Brain microvascular endothelial cell (primary cell): Measurements from ENCODE around the gene HAS3.

Source experiments
- DNase-seq: peaks from one replicate; pipeline ENCODE4 v3.0.0-alpha.2; 2020
- H3K27ac ChIP-seq: fragments of 250-450 bp; sonication (Bioruptor Pico); 2 replicates; pipeline ENCODE4 v1.5.1; 2020; ENCODE audit warnings: mild to moderate bottlenecking, moderate library complexity
- H3K27me3 ChIP-seq: fragments of 250-450 bp; sonication (Bioruptor Pico); replicated peaks from 2 replicates; pipeline ENCODE4 v1.5.1; 2020; ENCODE audit warnings: mild to moderate bottlenecking
- H3K36me3 ChIP-seq: fragments of 250-450 bp; sonication (Bioruptor Pico); replicated peaks from 2 replicates; pipeline ENCODE4 v1.5.1; 2020; ENCODE audit warnings: mild to moderate bottlenecking
- H3K4me3 ChIP-seq: 2 replicates; pipeline ENCODE4 v1.5.1; 2011; ENCODE audit warnings: low read depth, mild to moderate bottlenecking, control low read depth, low read length, moderate library complexity
- in situ Hi-C: cut with HindIII; loops from 2 replicates; pipeline ENCODE4 v1.10.0; 2017; ENCODE audit warnings: low sequenced_read_pairs, low pct_ligation_motif_present
- TF ChIP-seq, protein P1 (sequence below): IDR thresholded peaks from 2 replicates; pipeline ENCODE4 v1.5.1; 2011; ENCODE audit warnings: low read depth, mild to moderate bottlenecking, moderate library complexity, low read length, control low read depth, inconsistent platforms; ENCODE audit errors: missing control alignments

Gene HAS3

DNA sequence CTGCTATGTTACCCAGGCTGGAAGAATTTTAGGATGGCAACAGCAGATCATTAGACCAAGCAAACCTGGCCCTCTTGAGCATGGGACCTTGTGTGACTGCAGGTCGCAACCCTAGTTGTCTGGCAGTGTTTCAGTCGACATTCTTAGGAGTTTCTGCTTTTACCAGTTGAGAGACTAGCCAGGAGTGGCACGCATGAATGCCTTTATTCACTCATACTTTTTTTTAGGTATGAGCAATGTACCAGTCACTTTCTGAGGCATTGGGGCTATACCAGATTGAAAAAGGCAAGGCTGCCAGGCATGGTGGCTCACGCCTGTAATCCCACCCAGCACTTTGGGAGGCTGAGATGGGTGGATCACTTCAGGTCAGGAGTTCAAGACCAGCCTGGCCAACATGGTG, 28.2 kb upstream of the HAS3 start:
- H3K4me3 ChIP-seq: no peak overlapping the region
- H3K36me3 ChIP-seq: no peaks in the 10 kb centered on the region
- in situ Hi-C loops: no loop called here
- TF ChIP-seq, protein P1, sequence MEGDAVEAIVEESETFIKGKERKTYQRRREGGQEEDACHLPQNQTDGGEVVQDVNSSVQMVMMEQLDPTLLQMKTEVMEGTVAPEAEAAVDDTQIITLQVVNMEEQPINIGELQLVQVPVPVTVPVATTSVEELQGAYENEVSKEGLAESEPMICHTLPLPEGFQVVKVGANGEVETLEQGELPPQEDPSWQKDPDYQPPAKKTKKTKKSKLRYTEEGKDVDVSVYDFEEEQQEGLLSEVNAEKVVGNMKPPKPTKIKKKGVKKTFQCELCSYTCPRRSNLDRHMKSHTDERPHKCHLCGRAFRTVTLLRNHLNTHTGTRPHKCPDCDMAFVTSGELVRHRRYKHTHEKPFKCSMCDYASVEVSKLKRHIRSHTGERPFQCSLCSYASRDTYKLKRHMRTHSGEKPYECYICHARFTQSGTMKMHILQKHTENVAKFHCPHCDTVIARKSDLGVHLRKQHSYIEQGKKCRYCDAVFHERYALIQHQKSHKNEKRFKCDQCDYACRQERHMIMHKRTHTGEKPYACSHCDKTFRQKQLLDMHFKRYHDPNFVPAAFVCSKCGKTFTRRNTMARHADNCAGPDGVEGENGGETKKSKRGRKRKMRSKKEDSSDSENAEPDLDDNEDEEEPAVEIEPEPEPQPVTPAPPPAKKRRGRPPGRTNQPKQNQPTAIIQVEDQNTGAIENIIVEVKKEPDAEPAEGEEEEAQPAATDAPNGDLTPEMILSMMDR: no peak
- DNase-seq: no peak
- H3K27me3 ChIP-seq: no peaks in the 10 kb centered on the region
- no peak overlapping the region for H3K27ac ChIP-seq

DNA sequence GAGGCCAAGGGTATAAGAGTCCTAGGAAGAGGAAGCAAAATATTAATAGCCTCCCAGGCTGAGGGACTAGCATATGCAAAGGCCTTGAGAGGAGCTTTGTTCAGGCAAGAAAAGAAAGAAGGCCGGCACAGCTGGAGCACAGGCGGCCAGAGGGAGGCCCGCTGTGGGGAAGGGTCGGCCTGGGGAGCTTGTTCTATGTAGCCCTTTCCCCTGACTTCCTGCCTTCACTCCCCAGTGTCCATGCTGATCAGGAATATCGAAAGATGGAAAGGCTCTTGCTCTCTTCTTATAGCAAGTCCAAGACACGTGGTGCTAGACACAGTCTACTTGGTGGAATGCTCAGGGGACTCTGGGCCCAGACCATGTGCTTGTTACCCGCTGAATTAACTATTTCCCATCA, 27.4 kb upstream of the HAS3 start:
- TF ChIP-seq, protein P1: no peak
- no peaks in the 10 kb centered on the region for H3K27me3 ChIP-seq
- H3K36me3 ChIP-seq: no peaks in the 10 kb centered on the region
- no peak overlapping the region for H3K4me3 ChIP-seq
- in situ Hi-C loops: no loop called here
- H3K27ac ChIP-seq: no peak overlapping the region
- no peak for DNase-seq

GRCh38 chr16:69079697-69080096, 25.8 kb upstream of the HAS3 start:
- H3K27ac ChIP-seq: no peak overlapping the region
- no peaks in the 10 kb centered on the region for H3K36me3 ChIP-seq
- TF ChIP-seq, protein P1: no peak
- no peaks in the 10 kb centered on the region for H3K27me3 ChIP-seq
- no peak for DNase-seq
- in situ Hi-C loops: no loop called here
- H3K4me3 ChIP-seq: no peak overlapping the region

DNA sequence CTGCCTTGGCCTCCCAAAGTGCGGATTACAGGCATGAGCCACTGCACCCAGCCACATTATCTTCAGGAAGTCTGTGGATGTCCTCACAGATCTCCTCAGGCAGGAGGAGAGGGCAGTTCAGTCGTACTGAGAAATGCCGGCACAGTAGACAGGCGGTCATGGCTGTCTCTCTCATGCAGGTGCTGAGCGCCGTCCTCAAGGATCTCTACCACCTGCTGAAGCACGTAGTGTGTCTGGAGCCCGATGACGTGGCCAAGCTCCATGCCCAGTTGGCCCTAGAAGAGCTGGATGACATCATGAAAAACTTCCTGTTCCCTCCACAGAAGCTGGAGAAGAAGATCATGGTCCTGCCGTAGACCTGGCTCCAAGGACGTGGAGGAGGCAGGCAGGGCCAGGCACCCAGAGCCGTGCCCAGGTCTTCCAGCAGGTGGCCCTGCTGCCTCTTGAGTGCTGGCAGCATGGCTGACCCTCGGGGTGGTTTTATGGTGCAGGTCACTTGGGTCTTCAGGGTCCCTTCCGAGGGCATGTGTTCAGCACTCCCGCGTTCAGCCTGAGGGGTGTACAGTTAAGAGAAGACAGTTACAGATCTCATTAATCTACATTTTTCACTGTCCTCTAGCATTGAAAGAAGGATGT, 22.0 kb upstream of the HAS3 start:
- in situ Hi-C loops: no loop called here
- Histone ChIP-seq H3K27ac (no peak overlapping the region), H3K27me3 (no peaks in the 10 kb centered on the region), H3K4me3 (no peak overlapping the region), H3K36me3 (no peaks in the 10 kb centered on the region)
- TF ChIP-seq, protein P1: peak; percentile 38
- DNase-seq: no peak

DNA sequence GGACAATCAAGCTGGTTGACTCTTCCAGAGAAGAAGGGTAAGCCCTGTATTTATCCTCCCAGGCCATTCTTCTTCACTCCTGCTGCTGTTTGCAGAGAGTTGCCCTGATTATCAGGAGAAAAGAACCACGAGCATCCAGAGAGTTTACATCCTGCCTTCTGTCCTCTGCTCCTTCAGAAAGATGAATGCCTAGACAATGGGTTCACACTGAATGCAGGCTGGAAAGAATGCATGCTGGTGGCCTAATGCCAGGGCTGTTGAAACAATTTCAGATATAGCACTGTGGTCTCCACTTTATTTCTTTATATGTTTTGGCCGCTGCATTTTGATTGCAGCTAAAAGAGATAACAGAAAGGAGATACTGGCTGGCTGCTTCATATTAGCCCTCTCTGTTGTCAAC, 21.2 kb upstream of the HAS3 start:
- Histone ChIP-seq H3K4me3 (no peak overlapping the region), H3K27ac (no peak overlapping the region), H3K36me3 (no peaks in the 10 kb centered on the region), H3K27me3 (no peaks in the 10 kb centered on the region)
- DNase-seq: peak; percentile 60
- TF ChIP-seq, protein P1: no peak
- in situ Hi-C loops: no loop called here
